IPS-15b (cell line): ENCODE measurements around the gene GLTPD2.

Experiments
- H3K27me3 ChIP-seq: one replicate; pipeline ENCODE4 v1.6.1; 2013; ENCODE audit warnings: low read length; ENCODE audit not compliant: control insufficient read depth, insufficient read depth
- H3K36me3 ChIP-seq: one replicate; pipeline ENCODE4 v1.6.1; 2013; ENCODE audit warnings: low read length; ENCODE audit not compliant: control insufficient read depth, insufficient read depth
- H3K4me1 ChIP-seq: one replicate; pipeline ENCODE4 v1.6.1; 2013; ENCODE audit warnings: mild to moderate bottlenecking, low read length; ENCODE audit not compliant: control insufficient read depth, insufficient read depth
- H3K4me3 ChIP-seq: one replicate; pipeline ENCODE4 v1.5.1; 2013; ENCODE audit warnings: low read depth, low read length
- H3K9ac ChIP-seq: one replicate; pipeline ENCODE4 v1.6.1; 2013; ENCODE audit warnings: low read depth, mild to moderate bottlenecking, low read length
- H3K9me3 ChIP-seq: one replicate; pipeline ENCODE4 v1.6.1; 2013; ENCODE audit warnings: mild to moderate bottlenecking, low read length; ENCODE audit not compliant: control insufficient read depth, insufficient read depth

GLTPD2 gene

DNA sequence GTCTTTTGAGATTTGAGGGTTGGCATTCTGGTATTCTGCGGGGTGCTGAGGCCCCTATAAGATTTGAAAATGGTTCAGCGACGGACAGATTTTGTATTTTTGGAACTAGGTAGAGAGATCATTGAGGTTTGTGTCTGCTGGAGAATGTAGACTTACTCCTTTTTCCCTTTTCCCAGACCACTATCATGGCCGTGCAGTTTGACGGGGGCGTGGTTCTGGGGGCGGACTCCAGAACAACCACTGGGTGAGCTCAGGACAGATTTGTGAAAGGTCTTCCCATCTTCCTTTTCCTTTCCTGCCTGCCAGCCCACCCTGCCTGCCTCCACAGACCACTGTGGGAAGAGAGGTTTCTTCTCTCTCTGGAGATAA, 7.8 kb downstream of the GLTPD2 start:
- Histone ChIP-seq H3K4me1 (no peaks in the 10 kb centered on the region), H3K9ac (peak overlapping the region; percentile 76)

DNA sequence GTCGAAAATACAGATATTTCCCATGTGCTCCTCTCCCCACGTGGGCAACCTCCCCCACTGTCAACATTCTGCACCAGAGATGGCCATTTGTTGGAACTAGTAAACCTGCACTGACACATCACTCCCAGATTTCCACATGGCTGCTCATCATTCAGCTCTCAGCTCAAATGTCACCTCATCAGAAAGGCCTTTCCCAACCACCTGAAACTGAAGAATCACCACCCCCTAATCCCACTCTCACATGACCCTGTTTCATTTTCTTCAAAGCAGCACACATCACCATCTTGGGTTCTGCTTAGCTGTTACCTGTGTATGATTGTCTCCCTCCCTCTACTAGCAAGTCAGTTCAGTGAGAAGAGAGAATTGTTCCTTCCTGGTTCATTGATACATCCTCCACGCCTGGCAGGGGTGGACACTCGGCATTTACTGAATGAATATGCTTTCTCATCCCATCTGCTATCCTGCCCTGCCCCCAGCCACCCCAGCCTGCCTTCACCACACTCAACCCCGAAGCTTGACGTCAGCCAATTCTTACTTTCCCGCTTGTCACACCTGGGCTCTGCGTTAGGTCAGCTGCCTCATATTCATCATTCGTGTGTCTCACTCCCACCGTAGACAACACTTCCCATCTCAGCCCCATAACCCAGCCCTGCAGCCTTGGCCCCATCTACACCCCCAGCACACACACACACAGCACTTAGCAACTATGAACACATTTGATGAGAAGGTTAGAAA, 11.9 kb downstream of the GLTPD2 start:
- Histone ChIP-seq H3K27me3 (no peaks in the 10 kb centered on the region), H3K9me3 (no peaks in the 10 kb centered on the region), H3K4me1 (no peaks in the 10 kb centered on the region), H3K9ac (no peak overlapping the region), H3K36me3 (peaks cover 21% of the 10 kb centered on the region), H3K4me3 (no peak overlapping the region)

More for the DNA sequence above, 7.8 kb downstream of the GLTPD2 start:
- H3K9me3 ChIP-seq = no peaks in the 10 kb centered on the region
- peaks cover 21% of the 10 kb centered on the region for H3K36me3 ChIP-seq
- peak overlapping the region; percentile 98 for H3K4me3 ChIP-seq
- H3K27me3 ChIP-seq = no peaks in the 10 kb centered on the region

DNA sequence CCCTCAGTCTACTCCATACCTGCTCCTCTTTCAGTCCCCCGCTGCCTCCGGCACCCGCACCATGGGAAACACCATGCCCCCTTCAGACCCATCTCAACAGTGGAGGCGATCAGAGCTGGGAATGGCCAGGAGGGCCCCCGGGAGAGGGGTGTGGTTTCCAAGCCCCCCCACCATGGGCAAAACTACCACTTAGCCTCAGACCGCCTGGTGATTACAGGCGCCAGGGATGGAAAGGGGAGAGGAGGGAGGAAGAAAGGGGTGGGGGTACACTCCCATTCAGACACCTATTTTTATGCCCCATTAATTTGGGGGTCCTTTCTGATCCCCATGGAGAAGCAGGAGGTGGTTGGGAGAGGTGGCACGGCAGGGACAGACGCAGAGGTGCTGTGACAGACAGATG, 13.5 kb downstream of the GLTPD2 start, which contains the start of gene C17orf114:
TSS of gene C17orf114 (minus strand) at position 101 of the 400 bp plus-strand sequence.
- Histone ChIP-seq H3K9me3 (no peaks in the 10 kb centered on the region), H3K36me3 (peaks cover 19% of the 10 kb centered on the region), H3K9ac (no peak within 1 kb of the TSS), H3K4me1 (no peaks in the 10 kb centered on the region), H3K4me3 (no peak within 1 kb of the TSS), H3K27me3 (no peaks in the 10 kb centered on the region)

DNA sequence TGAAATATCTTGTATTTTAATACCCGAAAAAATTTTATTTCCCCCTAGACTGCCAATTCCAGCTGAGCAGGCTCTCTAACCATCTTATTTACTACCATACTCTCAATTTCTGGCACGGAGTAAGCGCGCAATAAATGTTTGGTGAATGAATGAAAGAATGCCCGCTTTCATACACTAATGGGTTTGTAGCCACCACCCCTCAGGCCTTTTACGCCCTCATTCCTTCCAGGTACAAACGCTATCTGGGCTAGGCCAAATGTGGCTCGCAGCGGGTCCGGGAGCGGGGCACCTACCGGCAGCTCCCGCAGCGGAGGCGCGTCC, 17.7 kb downstream of the GLTPD2 start:
- no peaks in the 10 kb centered on the region for H3K9me3 ChIP-seq
- peak overlapping the region; percentile 82 for H3K4me3 ChIP-seq
- H3K4me1 ChIP-seq = no peaks in the 10 kb centered on the region
- H3K9ac ChIP-seq = no peak overlapping the region
- H3K27me3 ChIP-seq = no peaks in the 10 kb centered on the region
- H3K36me3 ChIP-seq = peaks cover 19% of the 10 kb centered on the region

DNA sequence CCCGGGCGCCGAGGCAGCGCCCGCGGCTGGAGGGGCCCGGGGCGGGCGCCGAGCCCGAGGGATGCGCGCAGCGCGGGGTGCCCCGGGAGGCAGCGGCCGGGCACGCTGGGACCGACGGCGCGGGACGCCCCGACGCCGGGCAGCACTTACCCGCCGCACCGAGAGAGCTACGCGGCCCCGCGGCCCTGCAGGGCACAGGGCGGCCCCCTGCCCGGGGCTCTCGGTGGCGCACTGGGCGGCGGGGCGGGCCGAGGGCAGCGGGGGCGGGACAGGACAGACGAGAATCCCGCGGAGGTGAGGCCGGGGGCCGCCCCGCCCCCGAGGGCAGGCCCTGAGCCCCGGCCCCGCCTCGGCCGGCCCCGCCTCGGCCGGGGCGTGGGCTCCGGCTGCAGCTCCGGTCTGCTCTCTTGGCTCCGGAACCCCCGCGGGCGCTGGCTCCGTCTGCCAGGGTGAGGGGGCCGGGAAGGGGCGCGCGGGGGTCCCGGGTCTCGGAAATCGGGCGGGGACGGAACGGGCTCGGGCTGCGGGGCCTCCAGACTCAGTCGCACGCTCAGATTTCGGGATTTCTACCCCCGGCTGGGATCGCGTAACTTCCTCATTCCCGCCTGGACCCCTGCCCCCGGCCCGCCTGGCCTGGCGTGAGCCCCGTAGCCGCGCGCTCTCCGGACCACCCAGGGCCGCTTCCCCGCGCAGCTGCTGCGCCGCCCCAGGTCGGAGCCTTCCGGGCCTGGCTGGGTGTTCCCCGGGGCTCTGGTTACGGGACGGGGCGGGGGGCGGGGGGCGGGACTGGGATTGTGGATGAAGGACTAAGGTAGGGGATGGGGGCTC, 18.2 kb downstream of the GLTPD2 start, which contains the start of gene PLD2:
TSS of gene PLD2 (plus strand) at position 376 of the 828 bp plus-strand sequence. CDS start 621 bp downstream, outside the sequence.
- Histone ChIP-seq H3K9ac (peak within 1 kb of the TSS; percentile 70), H3K27me3 (no peaks in the 10 kb centered on the region), H3K36me3 (peaks cover 19% of the 10 kb centered on the region), H3K4me1 (no peaks in the 10 kb centered on the region), H3K4me3 (peak within 1 kb of the TSS; percentile 82), H3K9me3 (no peaks in the 10 kb centered on the region)

DNA sequence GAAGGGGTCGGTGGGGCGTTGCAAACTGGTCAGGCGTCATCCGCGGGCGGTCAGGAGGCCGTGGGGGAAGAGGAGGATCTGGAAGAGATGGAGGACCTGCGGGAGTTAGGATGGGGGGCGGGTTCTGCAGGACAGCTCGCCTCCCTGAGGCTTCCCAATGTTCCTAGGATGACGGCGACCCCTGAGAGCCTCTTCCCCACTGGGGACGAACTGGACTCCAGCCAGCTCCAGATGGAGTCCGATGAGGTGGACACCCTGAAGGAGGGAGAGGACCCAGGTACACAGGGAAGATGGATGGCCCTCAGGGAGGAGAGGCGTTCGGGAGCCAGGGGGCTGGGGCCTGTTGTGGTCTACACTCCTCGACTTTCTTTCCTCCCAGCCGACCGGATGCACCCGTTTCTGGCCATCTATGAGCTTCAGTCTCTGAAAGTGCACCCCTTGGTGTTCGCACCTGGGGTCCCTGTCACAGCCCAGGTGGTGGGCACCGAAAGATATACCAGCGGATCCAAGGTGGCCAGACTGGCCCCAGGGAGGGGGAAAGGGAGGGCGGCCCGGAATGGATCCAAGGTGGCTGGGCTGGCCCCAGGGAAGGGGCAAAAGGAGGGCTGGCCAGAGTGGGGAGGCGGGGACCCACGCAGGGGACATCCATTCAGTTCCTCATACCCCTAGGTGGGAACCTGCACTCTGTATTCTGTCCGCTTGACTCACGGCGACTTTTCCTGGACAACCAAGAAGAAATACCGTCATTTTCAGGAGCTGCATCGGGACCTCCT, 19.0 kb downstream of the GLTPD2 start:
- no peaks in the 10 kb centered on the region for H3K9me3 ChIP-seq
- no peaks in the 10 kb centered on the region for H3K27me3 ChIP-seq
- H3K4me1 ChIP-seq = no peaks in the 10 kb centered on the region
- H3K9ac ChIP-seq = peak overlapping the region; percentile 54
- H3K36me3 ChIP-seq = peaks cover 19% of the 10 kb centered on the region
- H3K4me3 ChIP-seq = peak overlapping the region; percentile 79

DNA sequence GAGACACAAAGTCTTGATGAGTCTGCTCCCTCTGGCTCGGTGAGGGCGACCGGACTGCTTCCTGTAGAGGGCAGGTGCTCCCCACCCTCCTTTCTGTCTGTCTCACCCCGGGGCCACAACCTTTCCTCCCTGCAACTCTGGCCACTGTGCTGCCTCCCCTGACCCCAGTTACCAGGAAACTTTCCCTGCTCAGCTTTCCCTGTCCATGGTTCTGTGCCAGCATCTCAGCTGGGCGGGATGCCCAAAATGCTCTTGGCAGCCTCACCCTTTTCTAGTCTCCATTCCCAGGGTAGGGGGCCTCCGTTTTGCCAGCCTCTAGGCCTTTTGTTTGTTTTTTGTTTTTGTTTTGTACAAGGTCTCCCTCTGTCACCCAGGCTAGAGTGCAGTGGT, 19.6 kb downstream of the GLTPD2 start:
- Histone ChIP-seq H3K9me3 (no peaks in the 10 kb centered on the region), H3K27me3 (no peaks in the 10 kb centered on the region), H3K36me3 (peaks cover 19% of the 10 kb centered on the region), H3K4me1 (no peaks in the 10 kb centered on the region), H3K4me3 (no peak overlapping the region), H3K9ac (no peak overlapping the region)

DNA sequence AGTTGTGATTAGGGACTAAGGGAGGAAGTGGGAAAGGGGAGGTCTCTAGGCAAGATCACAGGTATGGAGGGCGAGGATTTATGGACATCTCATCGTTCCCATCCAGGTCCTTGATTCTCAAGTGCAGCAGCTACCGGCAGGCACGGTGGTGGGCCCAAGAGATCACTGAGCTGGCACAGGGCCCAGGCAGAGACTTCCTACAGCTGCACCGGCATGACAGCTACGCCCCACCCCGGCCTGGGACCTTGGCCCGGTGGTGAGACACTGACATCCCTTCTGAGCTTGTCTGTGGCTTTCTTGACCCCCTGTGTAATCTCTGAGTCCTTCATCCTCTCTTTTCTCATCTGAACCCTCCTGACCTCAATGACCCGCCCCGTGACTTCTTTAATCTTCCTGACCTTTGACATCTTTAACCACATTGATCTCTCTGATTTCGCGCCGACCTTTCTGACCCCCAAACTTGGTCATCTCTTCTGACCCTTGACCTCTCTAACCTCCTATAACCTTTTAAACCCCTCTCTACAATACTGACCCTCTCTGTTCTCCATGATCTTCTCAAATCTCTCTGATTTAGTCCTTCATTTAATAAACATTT, 22.0 kb downstream of the GLTPD2 start:
- Histone ChIP-seq H3K9me3 (no peaks in the 10 kb centered on the region), H3K4me1 (no peaks in the 10 kb centered on the region), H3K36me3 (peaks cover 34% of the 10 kb centered on the region), H3K9ac (no peak overlapping the region), H3K4me3 (no peak overlapping the region), H3K27me3 (no peaks in the 10 kb centered on the region)

DNA sequence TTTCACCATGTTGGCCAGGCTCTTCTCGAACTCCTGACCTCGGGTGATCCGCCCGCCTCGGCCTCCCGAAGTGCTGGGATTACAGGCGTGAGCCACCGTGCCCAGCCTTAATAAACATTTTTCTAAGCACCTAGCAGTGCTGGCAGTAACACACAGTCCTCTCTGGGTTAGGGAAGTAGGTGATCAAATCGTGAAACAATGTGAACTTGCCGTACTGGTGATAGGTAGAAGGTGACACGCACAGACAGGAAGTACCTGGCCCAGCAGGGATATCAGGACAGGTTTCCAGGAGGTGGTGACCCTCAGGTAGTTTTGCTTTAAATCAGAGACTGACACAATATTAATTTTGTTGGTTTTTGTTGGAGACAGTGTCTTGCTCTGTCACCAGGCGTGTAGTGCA, 22.7 kb downstream of the GLTPD2 start:
- Histone ChIP-seq H3K9ac (no peak overlapping the region), H3K4me3 (no peak overlapping the region), H3K27me3 (no peaks in the 10 kb centered on the region), H3K36me3 (peaks cover 40% of the 10 kb centered on the region), H3K4me1 (no peaks in the 10 kb centered on the region), H3K9me3 (no peaks in the 10 kb centered on the region)

DNA sequence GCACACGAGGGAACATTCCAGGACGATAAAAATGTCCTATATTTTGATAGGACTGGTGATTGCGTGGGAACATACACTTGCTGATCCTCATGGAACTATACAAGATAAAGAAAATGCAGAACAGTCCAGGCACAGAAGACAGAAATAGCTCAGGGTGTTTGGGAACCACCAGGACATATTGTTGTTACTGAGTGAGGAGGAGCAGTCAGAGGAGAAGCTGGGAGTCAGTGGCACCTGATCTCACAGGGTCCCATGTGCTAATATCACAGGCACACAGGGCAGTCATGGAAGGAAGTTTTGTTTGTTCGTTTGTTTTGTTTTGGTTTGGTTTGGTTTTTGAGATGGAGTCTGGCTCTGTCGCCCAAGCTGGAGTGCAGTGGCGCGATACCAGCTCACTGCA, 23.9 kb downstream of the GLTPD2 start:
- Histone ChIP-seq H3K4me3 (no peak overlapping the region), H3K36me3 (peaks cover 45% of the 10 kb centered on the region), H3K9me3 (no peaks in the 10 kb centered on the region), H3K9ac (no peak overlapping the region), H3K27me3 (no peaks in the 10 kb centered on the region), H3K4me1 (no peaks in the 10 kb centered on the region)

DNA sequence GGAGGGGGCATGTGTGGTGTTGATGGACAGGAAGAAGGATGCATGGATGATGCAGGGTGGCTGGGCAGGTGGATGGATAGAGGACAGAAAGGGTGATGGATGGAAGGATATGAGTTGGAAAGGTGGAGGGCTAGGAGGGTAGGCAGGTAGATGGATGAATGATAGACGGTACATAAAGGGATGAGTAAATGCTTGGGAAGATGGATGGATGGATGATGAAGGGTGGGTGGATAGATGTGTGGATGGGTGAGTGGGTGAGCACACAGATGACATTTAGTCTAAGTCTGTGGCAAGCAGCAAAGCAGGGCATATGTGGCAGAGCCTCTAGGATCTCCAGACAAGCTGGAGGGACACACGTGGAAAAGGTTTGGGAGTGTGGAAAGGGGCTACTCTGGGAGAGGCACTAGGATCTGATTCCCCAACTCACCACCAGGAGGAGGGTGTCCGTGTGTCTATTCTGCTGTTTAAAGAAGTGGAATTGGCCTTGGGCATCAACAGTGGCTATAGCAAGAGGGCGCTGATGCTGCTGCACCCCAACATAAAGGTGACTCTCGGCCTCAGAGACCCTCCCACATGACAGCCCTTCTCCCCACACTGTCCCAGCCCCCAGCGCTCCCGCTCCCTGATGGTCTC, 26.4 kb downstream of the GLTPD2 start:
- Histone ChIP-seq H3K4me1 (no peaks in the 10 kb centered on the region), H3K9me3 (no peaks in the 10 kb centered on the region), H3K27me3 (no peaks in the 10 kb centered on the region), H3K4me3 (no peak overlapping the region), H3K9ac (no peak overlapping the region), H3K36me3 (peaks cover 42% of the 10 kb centered on the region)
